Measurements from ENCODE around the gene DHRS4L2. TPM values are rescaled to one million over a fixed set of nuclear protein-coding genes. Genes with fewer than 3 reads are reported as not detected.
"Not testable (repeated sequence)": the region's sequence is repeated elsewhere in the genome, so short reads cannot be mapped to it uniquely, and the experiment has no call there.

DHRS4L2 gene
- total RNA-seq, 2 donors from 2014 or later = 10.6 to 17.6 TPM

GRCh38 chr14:24040692-24041091 is 52.0 kb downstream of the DHRS4L2 start:
- TF ChIP-seq, protein P1, sequence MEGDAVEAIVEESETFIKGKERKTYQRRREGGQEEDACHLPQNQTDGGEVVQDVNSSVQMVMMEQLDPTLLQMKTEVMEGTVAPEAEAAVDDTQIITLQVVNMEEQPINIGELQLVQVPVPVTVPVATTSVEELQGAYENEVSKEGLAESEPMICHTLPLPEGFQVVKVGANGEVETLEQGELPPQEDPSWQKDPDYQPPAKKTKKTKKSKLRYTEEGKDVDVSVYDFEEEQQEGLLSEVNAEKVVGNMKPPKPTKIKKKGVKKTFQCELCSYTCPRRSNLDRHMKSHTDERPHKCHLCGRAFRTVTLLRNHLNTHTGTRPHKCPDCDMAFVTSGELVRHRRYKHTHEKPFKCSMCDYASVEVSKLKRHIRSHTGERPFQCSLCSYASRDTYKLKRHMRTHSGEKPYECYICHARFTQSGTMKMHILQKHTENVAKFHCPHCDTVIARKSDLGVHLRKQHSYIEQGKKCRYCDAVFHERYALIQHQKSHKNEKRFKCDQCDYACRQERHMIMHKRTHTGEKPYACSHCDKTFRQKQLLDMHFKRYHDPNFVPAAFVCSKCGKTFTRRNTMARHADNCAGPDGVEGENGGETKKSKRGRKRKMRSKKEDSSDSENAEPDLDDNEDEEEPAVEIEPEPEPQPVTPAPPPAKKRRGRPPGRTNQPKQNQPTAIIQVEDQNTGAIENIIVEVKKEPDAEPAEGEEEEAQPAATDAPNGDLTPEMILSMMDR (IDR thresholded peaks at IDR 0.05) = no peak
- no peaks in the 10 kb centered on the region for H3K9me3 ChIP-seq
- H3K27me3 ChIP-seq = no peaks in the 10 kb centered on the region
- no peak for DNase-seq (ENCODE audit: low spot score)
- H3K36me3 ChIP-seq = no peaks in the 10 kb centered on the region
- H3K27ac ChIP-seq = no peak overlapping the region
- no peak overlapping the region for H3K4me3 ChIP-seq
- H3K4me1 ChIP-seq = peaks cover 0 to 4% of the 10 kb centered on the region in 2 donors

DNA sequence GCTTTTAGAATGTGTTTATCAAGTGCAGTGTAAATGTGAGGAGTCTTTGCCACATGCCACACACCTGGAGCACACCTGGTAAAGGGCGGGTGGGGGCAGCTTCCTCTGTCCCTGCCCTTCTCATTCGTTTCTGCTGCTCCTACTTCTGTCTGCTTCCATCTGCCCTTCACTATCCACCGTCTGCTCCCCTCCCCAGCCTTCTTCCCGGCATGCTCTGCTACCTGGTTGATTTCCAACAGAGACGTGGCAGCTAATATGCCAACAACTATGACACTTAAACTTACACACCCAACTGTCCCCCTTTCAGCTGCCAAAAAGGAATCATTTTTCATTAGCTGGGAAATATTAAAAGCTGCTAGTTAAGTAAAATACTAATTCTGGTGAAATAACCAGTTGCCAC is 54.0 kb downstream of the DHRS4L2 start:
- Histone ChIP-seq H3K27ac (no peak overlapping the region), H3K9me3 (no peaks in the 10 kb centered on the region), H3K4me1 (no peaks in the 10 kb centered on the region), H3K36me3 (no peaks in the 10 kb centered on the region), H3K27me3 (no peaks in the 10 kb centered on the region), H3K4me3 (no peak overlapping the region)
- no peak for DNase-seq (ENCODE audit: low spot score)
- TF ChIP-seq, protein P1 (IDR thresholded peaks at IDR 0.05) = no peak

GRCh38 chr14:24049002-24049401 is 60.3 kb downstream of the DHRS4L2 start:
- H3K9me3 ChIP-seq; H3K27me3 ChIP-seq; H3K4me3 ChIP-seq; H3K36me3 ChIP-seq; DNase-seq (ENCODE audit: low spot score); H3K4me1 ChIP-seq; H3K27ac ChIP-seq: not testable (repeated sequence)

- H3K9me3 ChIP-seq = not testable (repeated sequence)
Measured at GRCh38 chr14:24050753-24051152, 62.0 kb downstream of the DHRS4L2 start.

GRCh38 chr14:24051176-24051788 is 62.6 kb downstream of the DHRS4L2 start:
- Histone ChIP-seq H3K27me3 (no peaks in the 10 kb centered on the region), H3K9me3 (no peaks in the 10 kb centered on the region), H3K36me3 (no peaks in the 10 kb centered on the region), H3K4me1 (peaks cover 0 to 10% of the 10 kb centered on the region in 2 donors), H3K27ac (peak overlapping the region; percentile 57 to 64), H3K4me3 (peak overlapping the region; percentile 63 to 67)
- TF ChIP-seq, protein P1 (IDR thresholded peaks at IDR 0.05) = no peak
- DNase-seq (ENCODE audit: low spot score) = no peak

More at GRCh38 chr14:24050753-24051152, 62.0 kb downstream of the DHRS4L2 start:
- H3K27me3 ChIP-seq; H3K4me1 ChIP-seq; H3K27ac ChIP-seq; H3K4me3 ChIP-seq; DNase-seq (ENCODE audit: low spot score); H3K36me3 ChIP-seq: not testable (repeated sequence)

- Histone ChIP-seq H3K4me1 (peaks cover 0 to 10% of the 10 kb centered on the region in 2 donors), H3K4me3 (peak within 1 kb of the TSS; percentile 63 to 67), H3K36me3 (no peaks in the 10 kb centered on the region), H3K27ac (peak within 1 kb of the TSS; percentile 57 to 64), H3K27me3 (no peaks in the 10 kb centered on the region), H3K9me3 (no peaks in the 10 kb centered on the region)
- no peak for DNase-seq (ENCODE audit: low spot score)
- TF ChIP-seq, protein P1 (IDR thresholded peaks at IDR 0.05) = peak in 1 of 2 donors; percentile 12
Measured at GRCh38 chr14:24051789-24052655, 63.3 kb downstream of the DHRS4L2 start, which contains the start of gene CARMIL3. Gene CARMIL3 (plus strand): TSS chr14:24052009. CDS start chr14:24052154, 145 bp downstream.
